HEK293T (cell line): Measurements from ENCODE around the gene MLLT3.

Experiments used
- ARNT ChIP-seq: fragments of 450-650 bp; IDR thresholded peaks from 2 replicates; pipeline ENCODE4 v1.6.1; 2017; ENCODE audit warnings: mild to moderate bottlenecking
- BHLHE40 ChIP-seq: fragments of 450-650 bp; IDR thresholded peaks from 2 replicates; pipeline ENCODE4 v1.6.1; 2016; ENCODE audit warnings: mild to moderate bottlenecking, moderate library complexity, borderline replicate concordance
- CTBP1 ChIP-seq: fragments of 450-650 bp; IDR thresholded peaks from 2 replicates; pipeline ENCODE4 v1.6.1; 2016; ENCODE audit warnings: borderline replicate concordance
- ELF4 ChIP-seq: fragments of 450-650 bp; IDR thresholded peaks from 2 replicates; pipeline ENCODE4 v1.6.1; 2017; ENCODE audit warnings: antibody characterized with exemption
- FOXA1 ChIP-seq: fragments of 450-650 bp; IDR thresholded peaks from 2 replicates; pipeline ENCODE4 v1.6.1; 2016; ENCODE audit warnings: mild to moderate bottlenecking
- FOXM1 ChIP-seq: fragments of 450-650 bp; IDR thresholded peaks from 2 replicates; pipeline ENCODE4 v1.6.1; 2017; ENCODE audit warnings: mild to moderate bottlenecking, borderline replicate concordance
- HDGF ChIP-seq: fragments of 450-650 bp; IDR thresholded peaks from 2 replicates; pipeline ENCODE4 v1.6.1; 2017; ENCODE audit warnings: antibody characterized with exemption, borderline replicate concordance
- L3MBTL2 ChIP-seq: fragments of 450-650 bp; conservative IDR thresholded peaks from 2 replicates; pipeline ENCODE4 v1.6.1; 2016; ENCODE audit warnings: mild to moderate bottlenecking
- SP1 ChIP-seq: fragments of 450-650 bp; IDR thresholded peaks from 2 replicates; pipeline ENCODE4 v1.6.1; 2017
- SUZ12 ChIP-seq: fragments of 450-650 bp; IDR thresholded peaks from 2 replicates; pipeline ENCODE4 v1.6.1; 2016; ENCODE audit warnings: mild to moderate bottlenecking
- TARDBP ChIP-seq: fragments of 450-650 bp; IDR thresholded peaks from 2 replicates; pipeline ENCODE4 v1.6.1; 2016
- TF ChIP-seq, protein P1 (sequence below): fragments of 450-650 bp; IDR thresholded peaks from 2 replicates; pipeline ENCODE4 v1.6.1; 2016

DNA sequence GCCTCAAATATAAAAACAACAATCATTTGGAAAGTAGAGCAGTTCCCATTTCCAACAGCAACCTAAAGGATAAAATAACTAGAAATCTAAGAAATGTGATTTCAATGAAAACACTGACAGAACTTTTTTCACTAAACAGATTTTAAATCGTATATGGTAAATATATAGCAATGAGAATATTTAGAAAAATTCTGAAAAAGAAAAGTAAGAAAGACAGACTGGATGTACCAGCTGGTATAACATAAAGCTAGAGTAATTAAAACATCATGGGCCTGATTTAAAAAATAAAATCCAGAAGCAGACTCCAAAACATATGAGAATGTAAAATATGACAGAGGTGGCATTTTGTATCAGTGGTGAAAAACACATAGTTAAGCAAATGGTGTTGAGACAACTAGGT, 308.9 kb downstream of the MLLT3 start:
- TF ChIP-seq HDGF (no peak), SP1 (no peak), TARDBP (no peak), FOXA1 (no peak), ELF4 (no peak), CTBP1 (no peak), ARNT (no peak), BHLHE40 (no peak), L3MBTL2 (no peak), SUZ12 (no peak), FOXM1 (no peak)
- TF ChIP-seq, protein P1, sequence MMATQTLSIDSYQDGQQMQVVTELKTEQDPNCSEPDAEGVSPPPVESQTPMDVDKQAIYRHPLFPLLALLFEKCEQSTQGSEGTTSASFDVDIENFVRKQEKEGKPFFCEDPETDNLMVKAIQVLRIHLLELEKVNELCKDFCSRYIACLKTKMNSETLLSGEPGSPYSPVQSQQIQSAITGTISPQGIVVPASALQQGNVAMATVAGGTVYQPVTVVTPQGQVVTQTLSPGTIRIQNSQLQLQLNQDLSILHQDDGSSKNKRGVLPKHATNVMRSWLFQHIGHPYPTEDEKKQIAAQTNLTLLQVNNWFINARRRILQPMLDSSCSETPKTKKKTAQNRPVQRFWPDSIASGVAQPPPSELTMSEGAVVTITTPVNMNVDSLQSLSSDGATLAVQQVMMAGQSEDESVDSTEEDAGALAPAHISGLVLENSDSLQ: no peak
